Duodenal mucosa (tissue), 2 donors: ENCODE data around the gene DCST2.

Experiments used
- H3K27ac ChIP-seq: one replicate; pipeline ENCODE4 v1.7.0; 2013; ENCODE audit warnings: low read depth, low read length
- H3K27me3 ChIP-seq, 2 donors: one replicate each; pipeline ENCODE4 v1.7.0; 2013; ENCODE audit warnings: low read length in 2 of 2, control low read depth in 1 of 2; ENCODE audit not compliant: insufficient read depth in 2 of 2, control insufficient read depth in 1 of 2
- H3K36me3 ChIP-seq, 2 donors: one replicate each; pipeline ENCODE4 v1.7.0; 2013; ENCODE audit warnings: low read length in 2 of 2, control low read depth in 1 of 2; ENCODE audit not compliant: insufficient read depth in 2 of 2, control insufficient read depth in 1 of 2
- H3K4me1 ChIP-seq, 2 donors: one replicate each; pipeline ENCODE4 v1.7.0; 2013; ENCODE audit warnings: low read length in 2 of 2, control low read depth in 1 of 2; ENCODE audit not compliant: insufficient read depth in 2 of 2, control insufficient read depth in 1 of 2
- H3K4me3 ChIP-seq, 2 donors: one replicate each; pipeline ENCODE4 v1.7.0; 2013; ENCODE audit warnings: low read length in 2 of 2, low read depth in 1 of 2
- H3K9ac ChIP-seq, 2 donors: one replicate each; pipeline ENCODE4 v1.7.0; 2013; ENCODE audit warnings: low read length in 2 of 2, low read depth in 1 of 2
- H3K9me3 ChIP-seq, 2 donors: one replicate each; pipeline ENCODE4 v1.7.0; 2013; ENCODE audit warnings: low read length in 2 of 2, control low read depth in 1 of 2; ENCODE audit not compliant: control insufficient read depth in 1 of 2

DCST2 gene

DNA sequence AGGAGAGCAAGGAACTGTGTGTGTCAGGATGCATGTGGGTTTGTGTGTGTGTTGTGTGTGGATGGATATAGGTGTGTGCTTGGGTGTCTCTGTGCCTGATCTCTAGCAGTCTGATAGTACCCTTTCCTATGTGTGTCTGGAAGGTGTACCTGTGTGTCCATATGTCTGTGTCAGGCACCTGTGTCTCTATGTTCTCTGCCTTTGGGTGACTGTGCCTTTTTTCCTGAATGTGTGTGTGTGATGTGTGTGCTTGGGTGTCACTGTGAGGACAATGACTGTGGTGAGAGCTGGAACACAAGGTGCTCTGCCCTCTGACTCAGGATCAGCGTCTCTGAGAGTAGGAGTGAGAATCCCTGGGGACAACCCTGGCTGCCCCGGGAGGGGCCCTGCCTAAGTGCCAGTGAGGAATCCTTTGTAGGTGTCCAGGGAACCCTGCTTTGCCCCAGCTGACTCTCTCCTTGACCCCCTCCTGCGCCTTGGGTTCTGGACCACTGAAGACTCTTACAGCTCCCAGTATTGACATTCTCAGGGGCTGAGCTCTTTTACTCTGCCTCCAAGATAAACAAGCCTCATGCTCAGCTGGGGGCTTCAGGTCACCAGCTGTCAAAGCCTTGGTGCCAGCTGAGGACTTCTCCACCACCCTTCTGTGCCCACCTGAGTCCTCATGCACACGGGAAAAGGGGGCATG is 44.3 kb upstream of the DCST2 start:
- Histone ChIP-seq H3K4me3 (peak overlapping the region in 1 of 2 donors; percentile 32), H3K9me3 (no peaks in the 10 kb centered on the region), H3K36me3 (no peaks in the 10 kb centered on the region), H3K9ac (no peak overlapping the region), H3K4me1 (peaks cover 35 to 39% of the 10 kb centered on the region in 2 donors), H3K27ac (no peak overlapping the region), H3K27me3 (peaks cover 36% of the 10 kb centered on the region in 2 donors)

DNA sequence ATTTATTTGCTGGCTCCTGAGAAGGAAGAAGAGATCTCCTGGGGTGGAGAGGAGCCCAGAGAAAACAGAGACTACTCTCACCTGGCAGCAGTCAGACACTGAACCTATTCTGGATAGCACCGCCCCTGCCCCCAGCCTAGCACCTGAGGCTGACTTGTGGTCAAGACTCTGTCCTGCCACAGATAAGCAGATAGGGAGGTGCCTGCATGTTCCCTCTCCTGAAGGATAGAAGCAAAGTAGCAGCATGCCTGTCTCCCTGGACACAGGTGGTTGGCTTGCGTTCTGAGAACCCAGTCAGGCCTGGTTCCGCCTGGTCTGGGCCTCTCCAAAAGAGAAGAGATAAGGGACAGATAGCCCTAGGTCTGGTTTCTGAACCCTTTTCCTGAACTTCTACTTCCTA is 43.8 kb upstream of the DCST2 start:
- no peaks in the 10 kb centered on the region for H3K36me3 ChIP-seq
- no peak overlapping the region for H3K4me3 ChIP-seq
- no peak overlapping the region for H3K27ac ChIP-seq
- peaks cover 29 to 33% of the 10 kb centered on the region in 2 donors for H3K4me1 ChIP-seq
- H3K9me3 ChIP-seq: no peaks in the 10 kb centered on the region
- no peak overlapping the region for H3K9ac ChIP-seq
- peaks cover 31% of the 10 kb centered on the region in 2 donors for H3K27me3 ChIP-seq

DNA sequence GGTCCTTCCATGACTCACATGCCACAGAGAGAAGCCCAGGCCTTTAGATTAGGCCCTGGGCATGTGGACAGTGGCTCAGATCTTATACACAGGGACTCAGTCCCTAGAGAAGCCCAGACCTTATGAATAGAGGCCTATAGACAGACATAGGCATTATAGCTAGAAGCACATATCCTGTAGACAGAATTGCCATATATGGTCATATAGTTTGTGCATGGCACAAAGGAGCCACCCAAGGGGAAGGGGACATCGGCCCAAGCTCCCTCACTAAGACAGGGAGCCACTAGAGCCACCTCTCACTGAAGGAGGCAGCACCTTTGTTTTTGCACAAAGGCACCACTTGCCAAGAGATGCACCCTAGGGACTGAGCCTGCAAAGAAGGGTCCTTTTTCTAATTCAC is 42.8 kb upstream of the DCST2 start:
- H3K4me1 ChIP-seq: peaks cover 24 to 28% of the 10 kb centered on the region in 2 donors
- H3K4me3 ChIP-seq: no peak overlapping the region
- H3K27me3 ChIP-seq: peaks cover 22 to 24% of the 10 kb centered on the region in 2 donors
- no peaks in the 10 kb centered on the region for H3K36me3 ChIP-seq
- no peaks in the 10 kb centered on the region for H3K9me3 ChIP-seq
- no peak overlapping the region for H3K27ac ChIP-seq
- H3K9ac ChIP-seq: no peak overlapping the region

DNA sequence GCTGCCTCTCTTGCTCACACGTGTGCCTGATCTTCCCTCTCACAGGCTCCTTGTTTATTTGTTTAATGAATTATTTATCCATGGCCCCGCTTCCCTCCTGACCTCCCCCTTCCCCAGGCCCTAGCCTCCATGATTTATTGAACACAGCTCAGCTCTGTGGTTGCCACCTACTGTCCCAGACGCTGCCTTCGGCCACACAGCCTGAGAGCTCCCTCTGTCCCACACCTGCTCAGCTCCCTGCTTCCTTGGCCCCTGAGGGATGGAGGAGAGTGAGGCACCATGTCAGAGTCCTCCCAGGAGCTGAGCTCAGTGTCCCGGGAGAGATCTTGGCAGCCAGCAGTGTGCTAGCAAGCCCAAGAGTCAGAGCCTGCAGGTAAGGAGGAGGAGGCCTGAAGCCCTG is 42.0 kb upstream of the DCST2 start:
- Histone ChIP-seq H3K27ac (no peak overlapping the region), H3K4me3 (no peak overlapping the region), H3K9ac (no peak overlapping the region), H3K27me3 (peaks cover 15 to 16% of the 10 kb centered on the region in 2 donors), H3K4me1 (peaks cover 22 to 27% of the 10 kb centered on the region in 2 donors), H3K9me3 (no peaks in the 10 kb centered on the region), H3K36me3 (no peaks in the 10 kb centered on the region)

DNA sequence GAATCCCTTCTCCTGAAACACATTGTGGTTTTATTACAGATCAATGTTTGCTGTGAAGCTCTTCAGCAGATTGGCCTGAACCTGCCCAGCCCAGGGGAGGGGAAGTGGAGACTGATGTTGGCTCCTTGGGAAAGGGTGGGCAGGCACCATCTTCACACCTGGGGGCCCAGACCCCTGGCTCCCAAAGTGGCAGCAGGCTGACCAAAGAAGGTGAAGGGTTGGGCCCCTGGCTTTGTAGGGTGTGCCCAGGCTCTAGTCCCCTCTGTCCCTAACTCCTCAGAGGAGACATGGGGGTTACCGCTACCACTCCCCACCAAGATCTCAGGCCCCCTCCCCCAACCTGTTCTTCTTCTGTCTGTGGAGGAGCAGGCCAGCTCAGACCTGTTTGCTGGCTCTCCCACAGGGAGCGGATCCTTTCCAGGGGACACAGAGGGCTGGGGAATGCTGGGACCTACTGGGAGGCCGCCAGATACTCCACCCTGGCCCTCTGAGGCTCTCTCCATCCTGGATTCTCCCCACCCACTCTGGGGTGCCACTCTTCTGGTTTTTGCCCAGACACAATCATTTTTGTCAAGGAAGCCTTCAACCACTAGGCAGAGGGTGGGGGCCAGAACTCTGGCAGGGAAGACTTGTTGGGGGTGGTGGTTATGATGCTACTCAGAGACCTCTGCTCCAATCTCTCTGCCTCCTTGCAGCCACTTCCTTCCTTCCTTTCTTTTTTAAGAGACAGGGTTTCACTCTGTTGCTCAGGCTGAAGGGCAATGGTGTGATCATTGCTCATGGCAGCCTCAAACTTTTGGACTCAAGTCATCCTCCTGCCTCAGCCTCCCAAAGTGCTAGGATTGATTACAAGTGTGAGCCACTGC is 40.0 kb upstream of the DCST2 start:
- H3K4me1 ChIP-seq: peaks cover 15 to 19% of the 10 kb centered on the region in 2 donors
- H3K9ac ChIP-seq: no peak overlapping the region
- H3K9me3 ChIP-seq: no peaks in the 10 kb centered on the region
- no peaks in the 10 kb centered on the region for H3K27me3 ChIP-seq
- H3K4me3 ChIP-seq: no peak overlapping the region
- peaks cover 0 to 1% of the 10 kb centered on the region in 2 donors for H3K36me3 ChIP-seq
- no peak overlapping the region for H3K27ac ChIP-seq

DNA sequence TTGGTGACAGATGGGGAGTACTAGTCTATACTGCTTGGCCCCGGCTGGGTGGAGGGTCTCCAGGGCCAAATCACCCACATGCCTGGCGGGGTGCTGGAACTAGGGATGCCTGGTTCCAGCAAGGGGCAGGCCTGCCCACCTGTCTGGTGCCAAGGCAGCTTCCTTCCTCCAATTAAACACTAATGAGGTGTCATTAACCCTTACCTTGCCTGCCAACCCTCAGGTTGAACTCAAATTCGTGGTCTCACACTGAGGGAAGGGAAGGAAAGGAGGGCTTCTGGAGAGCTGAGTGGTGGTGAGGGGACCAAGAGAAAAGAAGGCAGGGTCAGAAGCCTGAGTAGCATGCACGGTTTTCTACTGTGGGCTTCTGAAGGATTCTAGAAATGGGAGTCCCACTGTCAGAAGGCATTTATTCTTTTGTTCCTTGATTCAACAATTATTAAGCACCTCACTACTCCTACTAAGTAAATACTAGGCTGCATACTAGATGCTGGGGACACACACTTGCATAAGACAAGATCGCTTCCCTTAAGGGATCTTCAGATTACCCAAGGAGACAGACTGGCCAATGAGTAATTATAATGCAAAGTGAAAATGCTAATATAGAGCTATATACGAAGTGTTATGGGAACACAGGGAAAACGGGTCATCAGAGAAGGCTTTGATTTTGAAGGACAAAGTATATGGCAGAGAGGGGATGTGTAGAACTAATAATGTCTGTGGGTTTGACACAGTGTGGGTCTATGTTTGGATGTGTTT is 39.1 kb upstream of the DCST2 start:
- Histone ChIP-seq H3K4me3 (no peak overlapping the region), H3K36me3 (peaks cover 0 to 7% of the 10 kb centered on the region in 2 donors), H3K27me3 (no peaks in the 10 kb centered on the region), H3K27ac (no peak overlapping the region), H3K4me1 (peaks cover 12 to 14% of the 10 kb centered on the region in 2 donors), H3K9ac (no peak overlapping the region), H3K9me3 (no peaks in the 10 kb centered on the region)

DNA sequence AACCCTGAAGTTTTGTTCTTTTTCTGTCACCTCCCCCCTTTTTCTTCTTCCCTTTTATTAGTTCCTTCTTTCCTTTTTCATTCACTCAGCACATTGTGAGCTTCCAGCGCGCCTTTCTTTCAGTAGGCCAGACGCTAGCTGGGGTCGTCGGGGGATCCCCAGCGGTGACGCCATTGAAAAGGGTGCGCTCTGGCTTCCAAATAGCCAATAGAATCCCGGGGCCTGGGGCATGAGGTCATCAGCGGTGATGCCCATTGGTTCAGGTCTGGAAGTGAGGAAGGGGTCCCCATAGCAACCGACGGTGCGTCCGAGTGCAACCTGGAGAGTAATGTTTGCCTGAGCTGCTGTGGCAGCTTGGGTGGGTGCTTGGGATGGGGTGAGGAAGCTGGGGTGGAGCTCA is 38.1 kb upstream of the DCST2 start:
- no peak overlapping the region for H3K4me3 ChIP-seq
- H3K27me3 ChIP-seq: no peaks in the 10 kb centered on the region
- no peaks in the 10 kb centered on the region for H3K9me3 ChIP-seq
- H3K36me3 ChIP-seq: peaks cover 0 to 13% of the 10 kb centered on the region in 2 donors
- H3K9ac ChIP-seq: no peak overlapping the region
- H3K27ac ChIP-seq: no peak overlapping the region
- H3K4me1 ChIP-seq: peaks cover 14 to 17% of the 10 kb centered on the region in 2 donors

DNA sequence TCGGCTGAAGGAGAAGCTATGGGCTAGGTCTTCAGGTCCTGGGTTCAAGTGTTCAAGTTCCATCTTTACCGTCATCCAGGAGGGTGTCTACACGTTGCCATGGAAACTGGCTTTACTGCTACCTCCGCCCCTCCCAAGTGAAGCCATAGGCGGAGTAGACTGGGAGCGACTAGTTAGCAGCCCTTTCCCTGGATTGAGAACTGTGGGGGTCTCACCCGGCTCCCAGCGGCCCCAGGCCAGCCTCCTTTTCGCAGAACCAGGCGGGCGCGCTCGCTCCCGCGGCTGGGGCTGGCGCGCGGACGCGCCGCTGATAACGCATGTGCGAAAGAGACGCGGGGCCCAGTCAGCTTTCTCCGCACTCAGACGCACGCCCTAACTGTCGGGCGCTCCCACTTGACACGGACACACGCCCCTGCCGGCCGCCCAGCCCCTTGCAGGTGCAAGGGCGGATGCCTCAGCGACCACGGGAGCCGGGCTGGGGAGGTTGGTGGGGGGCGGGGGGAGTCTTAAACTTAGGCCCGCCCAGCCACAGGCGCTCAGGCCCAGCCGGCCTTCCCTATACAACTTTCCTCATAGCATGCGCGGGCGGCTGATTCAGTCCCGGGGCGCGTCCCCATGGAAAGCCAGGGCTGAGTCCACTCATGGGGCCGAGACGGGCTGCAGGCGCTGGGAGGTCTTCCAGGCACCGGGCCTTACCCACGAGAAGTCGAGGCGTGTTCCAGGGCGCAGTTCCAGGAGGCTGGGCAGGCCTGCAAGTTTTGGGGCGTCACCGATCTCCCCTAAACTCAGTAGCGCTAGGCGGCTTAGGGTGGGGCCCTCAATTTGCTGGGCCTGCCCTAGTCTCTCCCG is 37.4 kb upstream of the DCST2 start:
- H3K4me3 ChIP-seq: peak overlapping the region; percentile 60 to 64
- H3K9ac ChIP-seq: peak overlapping the region; percentile 49 to 63
- no peaks in the 10 kb centered on the region for H3K9me3 ChIP-seq
- H3K4me1 ChIP-seq: peaks cover 14 to 24% of the 10 kb centered on the region in 2 donors
- H3K27ac ChIP-seq: no peak overlapping the region
- H3K36me3 ChIP-seq: peaks cover 0 to 18% of the 10 kb centered on the region in 2 donors
- H3K27me3 ChIP-seq: no peaks in the 10 kb centered on the region

DNA sequence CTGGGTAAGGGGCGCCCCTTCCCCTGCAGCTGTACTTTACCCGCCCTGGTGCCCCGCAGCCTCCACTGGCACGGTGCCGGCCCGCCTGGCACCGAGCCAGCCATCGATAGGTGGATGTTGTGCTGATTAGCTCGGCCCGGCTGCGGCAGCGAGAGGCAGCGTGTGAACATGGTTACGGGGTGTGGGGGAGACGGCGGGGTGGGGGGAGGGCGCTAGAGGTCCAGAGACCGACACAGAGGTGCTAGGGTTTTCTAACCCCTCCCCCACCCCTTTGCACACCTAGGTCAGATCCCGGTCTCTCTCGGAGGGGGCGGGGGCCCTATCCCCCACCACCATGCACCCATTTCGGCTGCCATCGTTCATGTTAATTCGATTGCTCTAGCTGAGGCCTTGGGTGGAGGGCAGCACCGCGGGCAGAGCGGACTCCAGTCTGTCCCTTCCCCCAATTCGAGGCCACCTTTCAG is 36.6 kb upstream of the DCST2 start:
- Histone ChIP-seq H3K4me3 (peak overlapping the region; percentile 60 to 64), H3K27ac (no peak overlapping the region), H3K9me3 (no peaks in the 10 kb centered on the region), H3K9ac (peak overlapping the region; percentile 49 to 63), H3K36me3 (peaks cover 0 to 18% of the 10 kb centered on the region in 2 donors), H3K4me1 (peaks cover 14 to 25% of the 10 kb centered on the region in 2 donors), H3K27me3 (no peaks in the 10 kb centered on the region)
